ENCODE results near the gene DNAJB4. TPM values are rescaled to one million over a fixed set of nuclear protein-coding genes. Genes with fewer than 3 reads are reported as not detected.
A peak's percentile ranks its signal among the peaks of the same experiment; 100 is the strongest.
"Not testable (repeated sequence)": the region's sequence is repeated elsewhere in the genome, so short reads cannot be mapped to it uniquely, and the experiment has no call there.

DNAJB4 gene
- total RNA-seq, 1 donor from 2014 or later = 20.1 TPM

- intact Hi-C loops (cut with DNase I) = no loop called here
- no peak for DNase-seq (ENCODE audit: low spot score in 2 of 2)
- Histone ChIP-seq H3K36me3 (no peaks in the 10 kb centered on the region), H3K9me3 (no peaks in the 10 kb centered on the region), H3K4me1 (peaks cover 0 to 5% of the 10 kb centered on the region in 2 donors), H3K27me3 (no peaks in the 10 kb centered on the region), H3K27ac (no peak overlapping the region), H3K4me3 (no peak overlapping the region)
- TF ChIP-seq, protein P1, sequence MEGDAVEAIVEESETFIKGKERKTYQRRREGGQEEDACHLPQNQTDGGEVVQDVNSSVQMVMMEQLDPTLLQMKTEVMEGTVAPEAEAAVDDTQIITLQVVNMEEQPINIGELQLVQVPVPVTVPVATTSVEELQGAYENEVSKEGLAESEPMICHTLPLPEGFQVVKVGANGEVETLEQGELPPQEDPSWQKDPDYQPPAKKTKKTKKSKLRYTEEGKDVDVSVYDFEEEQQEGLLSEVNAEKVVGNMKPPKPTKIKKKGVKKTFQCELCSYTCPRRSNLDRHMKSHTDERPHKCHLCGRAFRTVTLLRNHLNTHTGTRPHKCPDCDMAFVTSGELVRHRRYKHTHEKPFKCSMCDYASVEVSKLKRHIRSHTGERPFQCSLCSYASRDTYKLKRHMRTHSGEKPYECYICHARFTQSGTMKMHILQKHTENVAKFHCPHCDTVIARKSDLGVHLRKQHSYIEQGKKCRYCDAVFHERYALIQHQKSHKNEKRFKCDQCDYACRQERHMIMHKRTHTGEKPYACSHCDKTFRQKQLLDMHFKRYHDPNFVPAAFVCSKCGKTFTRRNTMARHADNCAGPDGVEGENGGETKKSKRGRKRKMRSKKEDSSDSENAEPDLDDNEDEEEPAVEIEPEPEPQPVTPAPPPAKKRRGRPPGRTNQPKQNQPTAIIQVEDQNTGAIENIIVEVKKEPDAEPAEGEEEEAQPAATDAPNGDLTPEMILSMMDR (IDR thresholded peaks at IDR 0.05) = no peak
Observed at GRCh38 chr1:78054972-78055371, 50.2 kb downstream of the DNAJB4 start.

DNA sequence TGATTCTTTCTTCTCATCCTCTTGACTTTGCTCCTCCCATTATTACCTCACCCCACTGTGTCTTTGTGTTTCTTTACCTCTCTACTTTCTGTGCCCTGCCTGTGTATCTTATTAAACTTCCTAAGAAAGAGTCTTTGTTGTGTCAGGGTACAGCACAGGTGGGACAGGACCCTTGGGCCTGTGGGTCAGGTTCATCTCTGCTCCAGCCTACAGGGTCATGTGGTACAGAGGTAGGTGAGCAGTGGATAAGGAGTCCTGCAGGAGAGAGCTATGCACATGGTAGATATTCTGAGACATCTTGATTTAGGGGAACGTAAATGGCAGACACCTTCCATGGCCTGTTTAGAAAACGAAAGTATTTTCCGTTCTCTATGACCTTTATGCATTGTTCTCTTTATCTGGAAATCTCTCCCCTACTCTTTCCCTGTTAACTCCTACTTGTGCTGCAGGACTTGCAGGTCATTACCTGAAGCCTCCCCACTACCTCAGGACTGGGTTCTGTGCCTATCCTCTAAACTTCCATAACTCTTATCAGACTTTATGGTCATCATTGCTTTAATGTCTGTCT lies 50.9 kb downstream of the DNAJB4 start:
- H3K4me1 ChIP-seq = peaks cover 0 to 5% of the 10 kb centered on the region in 2 donors
- H3K27ac ChIP-seq = no peak overlapping the region
- H3K4me3 ChIP-seq = no peak overlapping the region
- DNase-seq (ENCODE audit: low spot score in 2 of 2) = no peak
- no peaks in the 10 kb centered on the region for H3K36me3 ChIP-seq
- H3K9me3 ChIP-seq = no peaks in the 10 kb centered on the region
- no peaks in the 10 kb centered on the region for H3K27me3 ChIP-seq
- TF ChIP-seq, protein P1 (IDR thresholded peaks at IDR 0.05) = no peak
- intact Hi-C loops (cut with DNase I) = no loop called here

DNA sequence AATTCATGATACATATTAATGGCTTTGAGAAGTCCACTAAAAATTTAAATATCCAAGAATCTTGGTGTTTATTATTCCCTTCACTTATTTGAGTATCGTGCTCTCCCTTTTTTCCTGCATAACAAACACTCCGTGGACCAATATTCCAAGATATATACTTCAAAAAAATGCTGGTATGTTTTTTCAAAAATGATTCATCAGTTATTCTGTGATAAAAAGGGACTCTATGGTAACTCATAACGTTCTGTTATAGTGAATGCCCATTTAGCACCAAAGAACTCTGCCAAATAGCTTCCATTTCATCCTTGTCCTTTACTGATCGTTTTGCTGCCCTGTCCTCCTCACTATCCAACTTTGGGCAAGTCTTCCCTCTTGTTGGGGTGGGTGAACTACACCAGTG lies 53.9 kb downstream of the DNAJB4 start:
- no peak for DNase-seq (ENCODE audit: low spot score in 2 of 2)

GRCh38 chr1:78060857-78061563 lies 56.3 kb downstream of the DNAJB4 start:
- H3K4me3 ChIP-seq = no peak overlapping the region
- no peaks in the 10 kb centered on the region for H3K36me3 ChIP-seq
- H3K4me1 ChIP-seq = peaks cover 0 to 5% of the 10 kb centered on the region in 2 donors
- H3K9me3 ChIP-seq = no peaks in the 10 kb centered on the region
- H3K27ac ChIP-seq = no peak overlapping the region
- no peak for DNase-seq (ENCODE audit: low spot score in 2 of 2)
- TF ChIP-seq, protein P1 (IDR thresholded peaks at IDR 0.05) = no peak
- intact Hi-C loops (cut with DNase I) = no loop called here
- H3K27me3 ChIP-seq = no peaks in the 10 kb centered on the region

More for the DNA sequence above, 53.9 kb downstream of the DNAJB4 start:
- no peaks in the 10 kb centered on the region for H3K36me3 ChIP-seq
- TF ChIP-seq, protein P1 (IDR thresholded peaks at IDR 0.05) = no peak
- H3K27me3 ChIP-seq = no peaks in the 10 kb centered on the region
- H3K4me3 ChIP-seq = no peak overlapping the region
- peak overlapping the region in 1 of 2 donors; percentile 58 for H3K27ac ChIP-seq
- H3K4me1 ChIP-seq = peaks cover 0 to 5% of the 10 kb centered on the region in 2 donors
- no peaks in the 10 kb centered on the region for H3K9me3 ChIP-seq
- intact Hi-C loops (cut with DNase I) = no loop called here

DNA sequence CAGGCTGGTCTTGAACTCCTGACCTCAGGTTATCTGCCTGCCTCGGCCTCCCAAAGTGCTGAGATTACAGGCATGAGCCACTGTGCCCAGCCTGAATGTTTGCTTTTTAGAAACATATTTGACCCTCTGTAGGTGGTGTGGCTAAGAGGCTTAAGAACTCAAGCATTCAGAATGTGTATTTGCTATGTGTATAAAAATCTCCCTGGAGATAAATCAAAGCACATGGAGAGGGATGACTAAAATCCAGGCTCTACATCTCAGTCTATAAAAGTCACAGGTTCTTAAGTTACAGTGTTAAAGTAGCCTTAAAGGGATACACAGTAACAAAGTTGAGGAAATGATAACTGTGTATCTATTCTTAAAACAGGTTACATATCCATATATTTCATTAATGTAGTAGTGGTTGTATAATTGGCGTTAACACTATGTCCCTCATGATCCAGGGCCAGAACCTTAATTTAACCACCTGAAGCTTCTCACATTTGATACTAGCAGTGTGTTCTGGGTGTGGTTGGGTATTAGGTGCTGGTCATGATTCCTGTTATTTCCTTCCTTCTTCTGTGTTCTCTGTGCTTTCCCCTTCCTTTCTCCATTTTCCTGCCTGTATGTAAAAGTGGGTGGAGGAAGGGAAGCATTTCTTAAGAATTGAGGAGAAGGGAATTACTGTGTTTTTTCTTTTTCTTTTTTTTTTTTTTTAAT lies 57.2 kb downstream of the DNAJB4 start:
- no peaks in the 10 kb centered on the region for H3K9me3 ChIP-seq
- H3K4me1 ChIP-seq = peaks cover 0 to 5% of the 10 kb centered on the region in 2 donors
- no peak for DNase-seq (ENCODE audit: low spot score in 2 of 2)
- H3K27me3 ChIP-seq = no peaks in the 10 kb centered on the region
- H3K36me3 ChIP-seq = no peaks in the 10 kb centered on the region
- H3K4me3 ChIP-seq = no peak overlapping the region
- H3K27ac ChIP-seq = no peak overlapping the region
- TF ChIP-seq, protein P1 (IDR thresholded peaks at IDR 0.05) = no peak
- intact Hi-C loops (cut with DNase I) = no loop called here

DNA sequence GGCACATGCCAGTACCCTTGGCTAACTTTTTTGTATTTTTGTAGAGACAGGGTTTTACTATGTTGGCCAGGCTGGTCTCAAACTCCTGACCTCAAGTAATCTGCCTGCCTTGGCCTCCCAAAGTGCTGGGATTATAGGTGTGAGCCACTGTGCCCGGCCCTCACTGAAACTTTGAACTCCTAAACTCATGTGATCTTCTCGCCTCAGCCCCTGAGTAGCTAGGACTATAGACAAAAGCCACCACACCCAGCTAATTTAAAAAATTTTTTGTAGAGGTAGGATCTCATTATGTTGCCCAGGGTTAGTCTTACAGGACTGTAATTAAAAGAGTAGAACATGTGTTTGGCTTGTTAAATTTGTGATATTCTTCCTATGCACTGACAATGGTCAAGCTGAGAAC lies 60.1 kb downstream of the DNAJB4 start:
- H3K36me3 ChIP-seq; H3K4me3 ChIP-seq; H3K27ac ChIP-seq; DNase-seq (ENCODE audit: low spot score in 2 of 2); intact Hi-C loops (cut with DNase I); H3K4me1 ChIP-seq; H3K9me3 ChIP-seq; H3K27me3 ChIP-seq: not testable (repeated sequence)
